GM13976 (cell line): ENCODE measurements around the gene GRK1.

Experiments
- DNase-seq: peaks from one replicate; pipeline ENCODE4 v3.0.0; 2012; ENCODE audit warnings: low spot score
- CTCF ChIP-seq: IDR thresholded peaks from 2 replicates; pipeline ENCODE4 v1.5.1; 2012; ENCODE audit warnings: borderline replicate concordance, mild to moderate bottlenecking; ENCODE audit not compliant: insufficient read depth; ENCODE audit errors: extremely low read depth, missing control alignments, control extremely low read depth
- in situ Hi-C: fragments of 300-500 bp; cut with MboI; formaldehyde crosslinking; loops from one replicate; pipeline ENCODE4 v1.12.0; 2022; ENCODE audit warnings: low sequenced_read_pairs, mixed read lengths, inconsistent platforms; ENCODE audit not compliant: unreplicated experiment

GRK1 gene

GRCh38 chr13:113771709-113772331, 104.8 kb downstream of the GRK1 start:
- TF ChIP-seq CTCF: no peak
- DNase-seq: no peak
- in situ Hi-C loops: no loop called here

GRCh38 chr13:113774177-113775107, 107.4 kb downstream of the GRK1 start:
- no peak for TF ChIP-seq CTCF
- in situ Hi-C loops: no loop called here
- DNase-seq: no peak

GRCh38 chr13:113775451-113776145, 108.6 kb downstream of the GRK1 start:
- DNase-seq: no peak
- no peak for TF ChIP-seq CTCF
- in situ Hi-C loops: no loop called here

- TF ChIP-seq CTCF: no peak
- in situ Hi-C loops: no loop called here
- DNase-seq: no peak
These were observed 109.5 kb downstream of the GRK1 start for GRCh38 chr13:113776231-113777125.

GRCh38 chr13:113777311-113778260, 110.6 kb downstream of the GRK1 start:
- TF ChIP-seq CTCF: no peak
- no peak for DNase-seq
- in situ Hi-C loops: no loop called here
